NB4 (cell line): Measurements from ENCODE around the gene SRGAP1.

Source experiments
- CTCF ChIP-seq: IDR thresholded peaks from one replicate; pipeline ENCODE4 v1.5.1; 2012; ENCODE audit warnings: low read depth, low read length
- MAX ChIP-seq: IDR thresholded peaks from 2 replicates; pipeline ENCODE4 v1.6.1; 2011; ENCODE audit warnings: low read depth, low read length
- MYC ChIP-seq: IDR thresholded peaks from 2 replicates; pipeline ENCODE4 v1.6.1; 2011; ENCODE audit warnings: low read depth, low read length
- POLR2A ChIP-seq: IDR thresholded peaks from 2 replicates; pipeline ENCODE4 v1.6.1; 2011; ENCODE audit warnings: mild to moderate bottlenecking; ENCODE audit not compliant: insufficient read length; ENCODE audit errors: extremely low read depth

- TF ChIP-seq MAX (no peak), CTCF (no peak), POLR2A (no peak), MYC (no peak)
Measured at GRCh38 chr12:64128366-64128765, 283.9 kb downstream of the SRGAP1 start.
